Inferior parietal cortex (tissue), 1 donor: ENCODE results near the gene DUSP2.

ENCODE experiments used
- DNase-seq: peaks from one replicate; pipeline ENCODE4 v3.0.0-alpha.2; 2016; ENCODE audit errors: extremely low spot score

DUSP2 gene

DNA sequence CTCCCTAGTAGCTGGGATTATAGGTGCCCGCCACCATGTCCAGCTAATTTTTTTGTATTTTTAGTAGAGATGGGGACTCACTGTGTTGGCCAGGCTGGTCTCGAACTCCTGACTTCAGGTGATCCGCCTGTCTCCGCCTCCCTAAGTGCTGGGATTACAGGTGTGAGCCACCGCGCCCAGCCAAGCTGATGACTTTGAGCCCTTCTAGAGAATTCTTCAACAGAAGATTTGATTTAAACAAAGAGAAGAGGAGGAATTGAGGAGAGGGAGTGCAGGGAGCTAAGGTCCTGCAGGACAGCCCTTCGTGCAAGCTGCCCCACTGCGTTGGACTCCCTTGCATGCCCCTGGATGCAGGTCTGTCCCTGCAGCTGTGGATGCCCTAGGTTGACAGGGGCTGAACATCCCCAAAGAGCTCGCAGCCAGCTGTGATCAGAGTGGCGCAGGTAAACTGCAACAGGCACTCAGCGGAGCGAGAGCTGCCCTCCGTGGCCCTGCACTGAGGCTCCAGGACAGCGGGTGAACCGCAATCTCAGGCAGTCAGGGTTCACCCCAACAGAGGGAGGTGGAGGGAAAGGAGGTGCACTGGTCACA is 42.5 kb downstream of the DUSP2 start:
- DNase-seq = no peak

DNA sequence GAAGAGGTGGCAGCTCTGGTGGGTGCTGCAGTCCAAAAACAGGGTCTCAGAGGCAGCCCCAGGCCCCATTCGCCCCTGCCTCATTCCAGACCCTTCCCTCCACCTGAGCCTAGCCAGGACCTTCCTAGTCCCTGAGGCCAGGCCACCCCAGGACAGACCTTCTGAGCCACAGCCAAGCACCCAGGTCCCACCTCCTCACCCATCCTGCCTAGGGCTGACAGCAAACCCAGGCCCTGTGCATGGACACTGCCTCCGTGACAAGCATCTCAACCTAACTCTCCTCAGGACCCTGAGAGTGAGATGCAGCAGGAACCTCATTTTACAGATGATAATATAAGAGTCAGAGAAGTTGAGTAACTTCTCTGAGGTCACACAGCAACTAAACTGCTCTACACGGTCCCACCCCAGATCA is 44.3 kb downstream of the DUSP2 start:
- no peak for DNase-seq

DNA sequence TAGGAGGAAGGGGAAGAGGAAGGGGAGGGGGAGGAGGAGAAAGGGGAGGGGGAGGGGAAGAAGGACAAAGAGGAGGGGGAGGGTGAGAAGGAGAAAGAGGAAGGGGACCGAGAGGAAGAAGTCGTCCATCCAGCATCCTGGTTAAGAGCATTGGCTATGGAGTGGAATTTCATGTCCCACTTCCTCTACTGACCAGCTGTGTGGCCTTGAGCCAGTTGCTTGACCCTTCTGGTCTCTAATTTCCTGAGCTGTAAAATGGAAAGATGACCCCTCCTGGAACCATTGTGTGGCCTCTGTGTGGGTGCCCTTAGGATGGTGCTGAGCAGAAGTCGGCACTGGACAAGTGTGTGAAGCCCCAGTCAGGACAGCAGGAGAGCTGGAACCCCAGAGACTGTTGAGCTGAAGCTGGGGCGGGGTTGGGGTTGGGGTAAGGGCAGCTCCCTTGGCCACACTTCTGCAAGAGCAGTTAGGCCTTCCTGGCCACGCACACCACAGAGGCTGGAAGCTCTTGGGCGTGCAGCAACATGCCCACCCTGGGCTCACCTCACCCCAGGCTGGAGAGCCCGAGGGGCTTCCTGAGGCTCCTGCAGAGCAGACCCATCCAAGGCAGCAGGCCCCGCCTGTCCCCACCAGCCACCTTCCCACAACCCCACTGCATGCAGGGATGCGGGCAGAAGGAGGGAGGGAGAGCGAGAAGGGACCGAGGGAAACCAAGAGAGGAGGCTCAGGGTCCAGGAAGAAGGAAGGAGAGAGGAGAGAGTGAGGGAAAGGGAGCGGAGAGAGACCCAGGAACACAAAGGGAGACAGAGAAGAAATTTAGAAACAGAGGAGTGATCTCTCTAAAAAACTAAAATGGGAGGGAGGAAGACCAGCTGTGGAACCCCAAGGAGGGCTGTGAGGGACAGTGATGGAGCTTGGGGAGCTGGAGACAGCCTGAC is 45.1 kb downstream of the DUSP2 start:
- DNase-seq = no peak

DNA sequence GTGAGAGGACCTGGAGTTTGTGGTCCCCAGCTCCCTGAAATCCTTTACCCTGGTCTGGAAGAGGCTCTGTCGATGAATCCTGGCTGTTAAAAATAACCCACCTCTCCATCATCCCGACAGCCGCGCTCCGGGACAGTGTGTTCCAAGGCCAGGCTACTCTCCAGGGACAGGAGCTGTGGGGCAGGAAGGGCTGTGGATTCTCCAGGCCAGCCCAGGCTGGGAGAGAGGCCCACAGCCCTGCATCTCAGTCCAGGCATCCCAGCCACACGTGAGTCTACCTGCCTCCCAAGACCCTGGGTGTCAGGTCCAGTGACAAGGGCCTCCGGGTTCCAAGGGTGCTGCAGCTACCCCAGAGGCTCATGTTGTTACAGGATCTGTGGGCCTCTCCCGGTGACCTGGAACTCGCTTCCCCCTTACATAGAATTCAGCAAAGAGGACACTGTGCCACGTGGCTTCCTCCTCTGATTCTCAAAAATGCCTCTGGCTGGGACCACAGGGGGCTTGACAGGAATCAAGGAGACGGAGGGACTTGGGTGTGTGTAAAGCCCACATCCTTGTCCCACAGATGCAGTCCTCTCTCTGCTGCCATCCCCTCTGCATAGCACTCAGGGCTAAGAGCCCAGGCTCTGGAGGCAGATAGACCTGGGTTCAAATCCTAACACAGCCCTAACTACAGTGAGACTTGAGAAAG is 46.2 kb downstream of the DUSP2 start:
- no peak for DNase-seq

DNA sequence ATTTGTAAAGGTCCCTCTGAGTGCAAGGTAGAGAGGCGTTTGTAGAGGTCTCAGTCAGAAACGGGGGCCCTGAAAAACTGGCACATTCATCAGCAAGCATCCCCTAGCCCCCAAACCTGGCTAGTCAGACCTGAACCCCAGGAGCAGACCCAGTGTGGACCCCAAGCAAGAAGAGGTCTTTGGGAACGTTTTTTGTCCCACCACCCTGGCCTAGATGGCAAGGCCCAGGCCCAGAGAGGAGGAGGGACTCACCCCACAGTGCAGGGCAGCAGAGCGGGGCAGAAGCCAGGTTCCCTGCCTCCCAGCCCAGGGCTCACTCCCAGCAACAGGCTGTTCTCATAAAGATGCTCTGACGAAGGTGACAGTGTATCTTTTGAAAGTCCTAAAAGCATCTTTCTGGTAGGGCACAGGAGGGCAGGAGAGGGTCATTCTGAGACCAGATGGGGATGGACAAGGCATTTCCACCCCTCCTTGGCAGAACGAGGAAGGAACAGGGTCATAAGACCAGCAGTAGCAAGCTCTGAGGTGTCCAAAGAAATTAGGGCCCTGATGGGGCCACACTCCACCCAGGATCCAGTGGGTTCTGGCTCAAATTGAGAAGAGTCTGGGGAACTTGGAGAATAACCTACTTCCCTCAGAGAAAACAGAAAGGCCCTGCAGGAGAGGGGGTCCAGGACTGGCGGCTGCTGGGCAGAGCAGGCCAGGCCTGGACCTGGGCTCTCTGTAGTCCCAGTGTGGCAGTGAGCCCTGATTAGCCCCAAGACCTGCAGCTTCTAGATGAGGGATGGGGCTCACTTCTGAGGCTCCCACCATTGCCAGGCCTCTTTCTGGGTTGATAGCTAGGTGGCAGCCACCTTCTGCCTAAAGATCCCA is 47.1 kb downstream of the DUSP2 start:
- no peak for DNase-seq

DNA sequence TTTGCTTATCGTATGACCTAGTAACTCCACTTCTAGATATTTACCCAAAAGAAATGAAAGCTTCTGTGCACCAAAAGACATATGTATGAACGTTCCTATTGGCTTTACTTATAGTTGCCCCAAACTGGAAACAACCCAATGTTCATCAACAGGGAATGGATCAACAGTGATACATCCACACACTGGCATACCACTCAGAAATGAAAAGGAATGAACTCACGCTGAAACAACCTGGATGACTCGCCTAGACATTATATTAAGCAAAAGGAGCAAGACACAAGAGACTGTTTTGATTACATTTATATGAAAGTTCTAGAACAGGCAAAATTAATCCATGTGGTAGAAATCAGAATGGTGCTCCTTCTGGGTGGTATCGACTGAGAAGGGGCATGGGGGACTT is 47.8 kb downstream of the DUSP2 start:
- DNase-seq = no peak

DNA sequence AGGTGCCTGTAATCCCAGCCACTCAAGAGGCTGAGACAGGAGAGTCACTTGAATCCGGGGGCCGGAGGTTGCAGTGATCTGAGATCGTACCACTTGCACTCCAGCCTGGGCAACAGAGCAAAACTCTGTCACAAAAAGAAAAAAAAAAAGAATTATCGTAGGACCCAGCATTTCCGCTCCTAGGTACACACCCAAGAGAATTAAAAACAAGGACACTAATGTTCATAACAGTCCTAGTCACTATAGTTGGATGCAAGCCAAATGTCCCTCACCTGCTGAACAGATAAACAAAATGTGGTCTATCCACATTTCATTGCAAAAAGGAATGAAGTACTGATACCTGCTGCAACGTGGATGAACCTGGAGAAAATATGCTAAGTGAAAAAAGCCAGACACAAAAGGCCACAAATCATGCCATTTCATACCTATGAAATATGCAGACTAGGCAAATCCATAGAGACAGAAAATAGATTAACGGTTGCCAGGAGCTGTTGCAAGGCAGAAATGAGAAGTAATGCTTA is 50.1 kb downstream of the DUSP2 start:
- no peak for DNase-seq

DNA sequence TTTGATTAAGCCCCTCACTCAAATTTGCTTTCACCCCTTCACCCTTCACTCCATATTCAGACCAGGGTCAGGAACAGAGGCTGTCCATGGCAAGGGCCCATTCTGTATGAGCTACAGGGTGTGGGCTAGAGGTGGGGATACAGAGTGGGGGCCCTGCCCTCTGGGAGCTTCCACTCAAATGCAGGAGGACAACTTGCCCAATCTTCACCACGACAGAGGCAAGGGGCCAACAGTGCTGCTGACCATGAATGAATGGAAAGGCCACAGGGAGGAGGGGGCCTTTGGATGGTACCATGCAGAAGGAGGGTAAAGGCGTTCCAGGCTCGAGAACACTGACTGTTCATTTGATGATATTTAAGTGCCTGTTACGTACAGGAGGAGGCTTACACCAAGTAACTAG is 51.7 kb downstream of the DUSP2 start:
- no peak for DNase-seq
